GM18505 (cell line): ENCODE results near the gene GRAMD1A.
"Not testable (repeated sequence)": the region's sequence is repeated elsewhere in the genome, so short reads cannot be mapped to it uniquely, and the experiment has no call there.

Experiments
- ATAC-seq: cut with Tn5 transposase; IDR thresholded peaks from one replicate; pipeline ENCODE4 v1.9.1; 2021; ENCODE audit not compliant: unreplicated experiment
- POLR2A ChIP-seq: IDR thresholded peaks from 4 replicates; pipeline ENCODE4 v1.6.1; 2011; ENCODE audit warnings: borderline replicate concordance; ENCODE audit not compliant: insufficient read depth, insufficient read length; ENCODE audit errors: extremely low read depth

Gene GRAMD1A

GRCh38 chr19:35039881-35040825 lies 40.0 kb downstream of the GRAMD1A start:
- no peak for ATAC-seq

GRCh38 chr19:35040826-35041547 lies 40.9 kb downstream of the GRAMD1A start:
- no peak for ATAC-seq
- TF ChIP-seq POLR2A: no peak

More at GRCh38 chr19:35039881-35040825, 40.0 kb downstream of the GRAMD1A start:
- TF ChIP-seq POLR2A: no peak

- ATAC-seq: no peak
- TF ChIP-seq POLR2A: no peak
Measured at GRCh38 chr19:35041548-35042055, 41.5 kb downstream of the GRAMD1A start, which contains the start of gene HPN. TSS of gene HPN (plus strand) at chr19:35041721. CDS start at chr19:35042507, 786 bp downstream.

- TF ChIP-seq POLR2A: no peak
- no peak for ATAC-seq
Measured at GRCh38 chr19:35042056-35042730, 42.1 kb downstream of the GRAMD1A start.

- TF ChIP-seq POLR2A: no peak
- no peak for ATAC-seq
Measured at GRCh38 chr19:35042954-35043604, 43.0 kb downstream of the GRAMD1A start.

GRCh38 chr19:35043906-35044305 lies 43.8 kb downstream of the GRAMD1A start:
- no peak for TF ChIP-seq POLR2A
- no peak for ATAC-seq

- TF ChIP-seq POLR2A: no peak
Measured at GRCh38 chr19:35044317-35045117, 44.4 kb downstream of the GRAMD1A start.

GRCh38 chr19:35045667-35046300 lies 45.7 kb downstream of the GRAMD1A start:
- no peak for ATAC-seq
- no peak for TF ChIP-seq POLR2A

More at GRCh38 chr19:35044317-35045117, 44.4 kb downstream of the GRAMD1A start:
- no peak for ATAC-seq

- no peak for TF ChIP-seq POLR2A
- ATAC-seq: no peak
Measured at GRCh38 chr19:35046461-35046860, 46.3 kb downstream of the GRAMD1A start.

GRCh38 chr19:35048911-35049411 lies 48.8 kb downstream of the GRAMD1A start:
- no peak for TF ChIP-seq POLR2A
- no peak for ATAC-seq

- TF ChIP-seq POLR2A: no peak
- no peak for ATAC-seq
Measured at GRCh38 chr19:35049456-35049855, 49.3 kb downstream of the GRAMD1A start.

GRCh38 chr19:35050662-35051061 lies 50.5 kb downstream of the GRAMD1A start:
- ATAC-seq: not testable (repeated sequence)

GRCh38 chr19:35051268-35051667 lies 51.1 kb downstream of the GRAMD1A start:
- ATAC-seq: not testable (repeated sequence)
